ENCODE data around the gene UFSP1. TPM values are rescaled to one million over a fixed set of nuclear protein-coding genes. Genes with fewer than 3 reads are reported as not detected.

UFSP1 gene
- total RNA-seq, 1 experiment from 2014 or later: 5.6 TPM

- no TSS peak for BruUV-seq (replicated peaks)
- ATAC-seq (no peak), DNase-seq (ENCODE audit: low read depth, low spot score) (no peak)
- CTCF ChIA-PET: interaction anchor here (0.8 kb wide), 1 partner anchor 177 kb away, joined by 3 read pairs; no protein-coding TSS in a partner anchor
- Histone ChIP-seq H3K9me2 (ENCODE audit: insufficient read depth) (no peaks in the 10 kb centered on the region), H3K4me1 (ENCODE audit: control insufficient read depth in 1 of 2, insufficient read depth in 2 of 2, low read length in 2 of 2) (peaks cover 8 to 18% of the 10 kb centered on the region in 2 experiments), H3K27ac (ENCODE audit: low read depth, low read length) (no peak overlapping the region), H2AFZ (ENCODE audit: low read depth, low read length, poor library complexity, severe bottlenecking) (no peak overlapping the region), H3K36me3 (ENCODE audit: control insufficient read depth in 1 of 2, insufficient read depth in 2 of 2, low read length in 2 of 2) (no peaks in the 10 kb centered on the region), H3K9me3 (ENCODE audit: control insufficient read depth in 1 of 2, insufficient read depth in 1 of 2, low read depth in 1 of 2, low read length in 2 of 2) (no peaks in the 10 kb centered on the region), H3K9ac (ENCODE audit: low read length) (no peak overlapping the region), H3K4me3 (replicated peaks in 1 of 2; ENCODE audit: low read depth in 1 of 2, low read length in 2 of 2) (no peak overlapping the region), H3K79me2 (ENCODE audit: insufficient read depth, low read length) (no peaks in the 10 kb centered on the region), H3K4me2 (ENCODE audit: low read length) (no peak overlapping the region), H3K27me3 (ENCODE audit: insufficient read depth, low read length) (no peaks in the 10 kb centered on the region; the same call in 1 of the 2 replicates), H4K20me1 (ENCODE audit: insufficient read depth) (no peaks in the 10 kb centered on the region)
- TF ChIP-seq ZBTB33 (IDR thresholded peaks at IDR 0.05; ENCODE audit: extremely low read depth, insufficient replicate concordance, low read length) (no peak), SIN3A (IDR thresholded peaks at IDR 0.05; ENCODE audit: low read depth) (no peak), RAD21 (IDR thresholded peaks at IDR 0.05; ENCODE audit: low read depth) (no peak), YY1 (IDR thresholded peaks at IDR 0.05; ENCODE audit: extremely low read depth, insufficient replicate concordance, low read depth, low read length) (no peak), POLR2AphosphoS5 (IDR thresholded peaks at IDR 0.05; ENCODE audit: low read depth, low read length) (no peak), EGR1 (IDR thresholded peaks at IDR 0.05; ENCODE audit: low read depth) (no peak), ATF3 (IDR thresholded peaks at IDR 0.05) (no peak), ZNF274 (IDR thresholded peaks at IDR 0.05; ENCODE audit: low read depth, low read length) (no peak), SP1 (IDR thresholded peaks at IDR 0.05; ENCODE audit: low read depth) (no peak), FOSL1 (IDR thresholded peaks at IDR 0.05; ENCODE audit: low read depth) (no peak)
- TF ChIP-seq, protein P1, sequence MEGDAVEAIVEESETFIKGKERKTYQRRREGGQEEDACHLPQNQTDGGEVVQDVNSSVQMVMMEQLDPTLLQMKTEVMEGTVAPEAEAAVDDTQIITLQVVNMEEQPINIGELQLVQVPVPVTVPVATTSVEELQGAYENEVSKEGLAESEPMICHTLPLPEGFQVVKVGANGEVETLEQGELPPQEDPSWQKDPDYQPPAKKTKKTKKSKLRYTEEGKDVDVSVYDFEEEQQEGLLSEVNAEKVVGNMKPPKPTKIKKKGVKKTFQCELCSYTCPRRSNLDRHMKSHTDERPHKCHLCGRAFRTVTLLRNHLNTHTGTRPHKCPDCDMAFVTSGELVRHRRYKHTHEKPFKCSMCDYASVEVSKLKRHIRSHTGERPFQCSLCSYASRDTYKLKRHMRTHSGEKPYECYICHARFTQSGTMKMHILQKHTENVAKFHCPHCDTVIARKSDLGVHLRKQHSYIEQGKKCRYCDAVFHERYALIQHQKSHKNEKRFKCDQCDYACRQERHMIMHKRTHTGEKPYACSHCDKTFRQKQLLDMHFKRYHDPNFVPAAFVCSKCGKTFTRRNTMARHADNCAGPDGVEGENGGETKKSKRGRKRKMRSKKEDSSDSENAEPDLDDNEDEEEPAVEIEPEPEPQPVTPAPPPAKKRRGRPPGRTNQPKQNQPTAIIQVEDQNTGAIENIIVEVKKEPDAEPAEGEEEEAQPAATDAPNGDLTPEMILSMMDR (IDR thresholded peaks at IDR 0.05 in 2 of 3, conservative IDR thresholded peaks at IDR 0.05 in 1 of 3; ENCODE audit: borderline replicate concordance in 1 of 3, insufficient read depth in 1 of 3, low read depth in 2 of 3, low read length in 2 of 3): no peak
- TF ChIP-seq, protein P2, sequence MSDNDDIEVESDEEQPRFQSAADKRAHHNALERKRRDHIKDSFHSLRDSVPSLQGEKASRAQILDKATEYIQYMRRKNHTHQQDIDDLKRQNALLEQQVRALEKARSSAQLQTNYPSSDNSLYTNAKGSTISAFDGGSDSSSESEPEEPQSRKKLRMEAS (IDR thresholded peaks at IDR 0.05): no peak
- TF ChIP-seq, protein P3, sequence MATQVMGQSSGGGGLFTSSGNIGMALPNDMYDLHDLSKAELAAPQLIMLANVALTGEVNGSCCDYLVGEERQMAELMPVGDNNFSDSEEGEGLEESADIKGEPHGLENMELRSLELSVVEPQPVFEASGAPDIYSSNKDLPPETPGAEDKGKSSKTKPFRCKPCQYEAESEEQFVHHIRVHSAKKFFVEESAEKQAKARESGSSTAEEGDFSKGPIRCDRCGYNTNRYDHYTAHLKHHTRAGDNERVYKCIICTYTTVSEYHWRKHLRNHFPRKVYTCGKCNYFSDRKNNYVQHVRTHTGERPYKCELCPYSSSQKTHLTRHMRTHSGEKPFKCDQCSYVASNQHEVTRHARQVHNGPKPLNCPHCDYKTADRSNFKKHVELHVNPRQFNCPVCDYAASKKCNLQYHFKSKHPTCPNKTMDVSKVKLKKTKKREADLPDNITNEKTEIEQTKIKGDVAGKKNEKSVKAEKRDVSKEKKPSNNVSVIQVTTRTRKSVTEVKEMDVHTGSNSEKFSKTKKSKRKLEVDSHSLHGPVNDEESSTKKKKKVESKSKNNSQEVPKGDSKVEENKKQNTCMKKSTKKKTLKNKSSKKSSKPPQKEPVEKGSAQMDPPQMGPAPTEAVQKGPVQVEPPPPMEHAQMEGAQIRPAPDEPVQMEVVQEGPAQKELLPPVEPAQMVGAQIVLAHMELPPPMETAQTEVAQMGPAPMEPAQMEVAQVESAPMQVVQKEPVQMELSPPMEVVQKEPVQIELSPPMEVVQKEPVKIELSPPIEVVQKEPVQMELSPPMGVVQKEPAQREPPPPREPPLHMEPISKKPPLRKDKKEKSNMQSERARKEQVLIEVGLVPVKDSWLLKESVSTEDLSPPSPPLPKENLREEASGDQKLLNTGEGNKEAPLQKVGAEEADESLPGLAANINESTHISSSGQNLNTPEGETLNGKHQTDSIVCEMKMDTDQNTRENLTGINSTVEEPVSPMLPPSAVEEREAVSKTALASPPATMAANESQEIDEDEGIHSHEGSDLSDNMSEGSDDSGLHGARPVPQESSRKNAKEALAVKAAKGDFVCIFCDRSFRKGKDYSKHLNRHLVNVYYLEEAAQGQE (IDR thresholded peaks at IDR 0.05; ENCODE audit: low read depth): no peak
- POLR2A ChIA-PET: no interaction called here
- RAD21 ChIA-PET (ENCODE audit: low non-redundant PET in 1 of 2, low total read pairs in 2 of 2, uncharacterized antibody in 2 of 2, unreplicated experiment in 2 of 2): no interaction called here
- intact Hi-C loops (cut with micrococcal nuclease): no loop called here
Observed at GRCh38 chr7:100900978-100901377, 11.5 kb upstream of the UFSP1 start.
